Astrocyte (in vitro differentiated cells and primary cell): ENCODE data around the gene CPNE6. TPM values are rescaled to one million over a fixed set of nuclear protein-coding genes. Genes with fewer than 3 reads are reported as not detected.

Source experiments
- DNase-seq: peaks from one replicate; pipeline ENCODE4 v3.0.0-alpha.2; 2010; ENCODE audit warnings: low read depth
- FAIRE-seq: peaks from 2 replicates; lab custom pipeline; 2011; peaks lifted over from hg19 to GRCh38; lab: Jason Lieb, UNC
- H2AFZ ChIP-seq: 2 replicates; pipeline ENCODE4 v1.6.0; 2012; ENCODE audit warnings: low read depth, low read length, inconsistent platforms
- H3K27ac ChIP-seq: 2 replicates; pipeline ENCODE4 v1.5.1; 2011; ENCODE audit warnings: low read depth, low read length, inconsistent platforms
- H3K27me3 ChIP-seq: 2 replicates; pipeline ENCODE4 v1.6.0; 2011; ENCODE audit warnings: low read length, inconsistent platforms; ENCODE audit not compliant: insufficient read depth
- H3K36me3 ChIP-seq: 2 replicates; pipeline ENCODE4 v1.5.1; 2011; ENCODE audit warnings: low read length, inconsistent platforms; ENCODE audit not compliant: insufficient read depth
- H3K4me1 ChIP-seq: 2 replicates; pipeline ENCODE4 v1.5.1; 2011; ENCODE audit warnings: low read length, inconsistent platforms; ENCODE audit not compliant: insufficient read depth
- H3K4me2 ChIP-seq: 2 replicates; pipeline ENCODE4 v1.6.0; 2012; ENCODE audit warnings: low read length, inconsistent platforms
- H3K4me3 ChIP-seq: 2 replicates; pipeline ENCODE4 v1.5.1; 2011; ENCODE audit warnings: low read depth, mild to moderate bottlenecking, low read length, inconsistent platforms; ENCODE audit not compliant: insufficient read depth
- H3K79me2 ChIP-seq: 2 replicates; pipeline ENCODE4 v1.6.0; 2012; ENCODE audit warnings: mild to moderate bottlenecking, low read length, inconsistent platforms; ENCODE audit not compliant: insufficient read depth
- H3K9ac ChIP-seq: 2 replicates; pipeline ENCODE4 v1.6.0; 2012; ENCODE audit warnings: mild to moderate bottlenecking, low read length, inconsistent platforms
- H3K9me3 ChIP-seq: 2 replicates; pipeline ENCODE4 v1.5.1; 2012; ENCODE audit warnings: low read depth, mild to moderate bottlenecking, low read length, inconsistent platforms; ENCODE audit not compliant: insufficient read depth
- H4K20me1 ChIP-seq: 2 replicates; pipeline ENCODE4 v1.6.0; 2012; ENCODE audit warnings: low read length, inconsistent platforms; ENCODE audit not compliant: insufficient read depth
- H3K27ac Mint-ChIP-seq: one replicate; pipeline ENCODE4 v1.8.0; 2021; ENCODE audit warnings: mild to moderate bottlenecking, mixed read lengths; ENCODE audit not compliant: unreplicated experiment
- H3K27me3 Mint-ChIP-seq: one replicate; pipeline ENCODE4 v1.8.0; 2021; ENCODE audit warnings: low read depth, mixed read lengths; ENCODE audit not compliant: unreplicated experiment
- H3K36me3 Mint-ChIP-seq: one replicate; pipeline ENCODE4 v1.8.0; 2021; ENCODE audit warnings: low read depth, mixed read lengths; ENCODE audit not compliant: unreplicated experiment
- H3K4me1 Mint-ChIP-seq: one replicate; pipeline ENCODE4 v1.8.0; 2021; ENCODE audit warnings: low read depth, mixed read lengths; ENCODE audit not compliant: unreplicated experiment
- H3K4me3 Mint-ChIP-seq: one replicate; pipeline ENCODE4 v1.8.0; 2021; ENCODE audit warnings: mild to moderate bottlenecking, moderate library complexity, mixed read lengths; ENCODE audit not compliant: unreplicated experiment
- H3K9me3 Mint-ChIP-seq: one replicate; pipeline ENCODE4 v1.8.0; 2021; ENCODE audit warnings: mild to moderate bottlenecking, mixed read lengths; ENCODE audit not compliant: unreplicated experiment
- CTCF ChIP-seq: IDR thresholded peaks from 2 replicates; pipeline ENCODE4 v1.5.1; 2011; ENCODE audit warnings: low read depth, mild to moderate bottlenecking, inconsistent platforms, low read length, moderate library complexity; ENCODE audit not compliant: insufficient read depth
- EZH2 ChIP-seq: IDR thresholded peaks from 2 replicates; pipeline ENCODE4 v1.6.1; 2012; ENCODE audit warnings: mild to moderate bottlenecking, low read length, inconsistent platforms; ENCODE audit not compliant: insufficient read depth
- total RNA-seq: library from RNA; stranded (reverse); gene quantifications from 2 replicates; pipeline ENCODE4 v1.2.1, GENCODE V29; 2021

Gene CPNE6
- total RNA-seq, 1 donor from 2014 or later: not detected

GRCh38 chr14:24114532-24115421, 43.4 kb downstream of the CPNE6 start, which contains the start of the genes DCAF11 and NRL:
TSS of gene DCAF11 (plus strand) at chr14:24114777. CDS start at chr14:24115595, 818 bp downstream.
TSS of gene NRL (minus strand) at chr14:24114949. CDS start at chr14:24082848, 32,101 bp downstream.
- FAIRE-seq: peak; percentile 37
- TF ChIP-seq EZH2 (no peak), CTCF (no peak)
- H3K36me3 ChIP-seq: peaks cover 17% of the 10 kb centered on the region

GRCh38 chr14:24115422-24116127, 44.2 kb downstream of the CPNE6 start:
- peak overlapping the region; percentile 98 for H3K27ac Mint-ChIP-seq
- FAIRE-seq: no peak
- peak overlapping the region; percentile 97 for H2AFZ ChIP-seq

More at GRCh38 chr14:24114532-24115421, 43.4 kb downstream of the CPNE6 start, which contains the start of the genes DCAF11 and NRL:
- Histone ChIP-seq H4K20me1 (no peaks in the 10 kb centered on the region), H3K27me3 (no peaks in the 10 kb centered on the region), H3K79me2 (peaks cover 7% of the 10 kb centered on the region), H3K27ac (peak within 1 kb of the TSS; percentile 99), H2AFZ (peak within 1 kb of the TSS; percentile 97), H3K4me1 (peaks cover 13% of the 10 kb centered on the region), H3K9ac (peak within 1 kb of the TSS; percentile 93), H3K9me3 (no peaks in the 10 kb centered on the region), H3K4me2 (peak within 1 kb of the TSS; percentile 97), H3K4me3 (peak within 1 kb of the TSS; percentile 88)
- Mint-ChIP-seq H3K27ac (peak within 1 kb of the TSS; percentile 98), H3K4me1 (peaks cover 8% of the 10 kb centered on the region), H3K4me3 (peak within 1 kb of the TSS; percentile 94), H3K36me3 (peaks cover 20% of the 10 kb centered on the region), H3K27me3 (no peaks in the 10 kb centered on the region), H3K9me3 (no peaks in the 10 kb centered on the region)
- peak; percentile 99 for DNase-seq

More at GRCh38 chr14:24115422-24116127, 44.2 kb downstream of the CPNE6 start:
- peaks cover 21% of the 10 kb centered on the region for H3K36me3 Mint-ChIP-seq
- H3K4me1 ChIP-seq: peaks cover 13% of the 10 kb centered on the region
- peaks cover 8% of the 10 kb centered on the region for H3K4me1 Mint-ChIP-seq
- H3K4me3 ChIP-seq: peak overlapping the region; percentile 88
- no peak for TF ChIP-seq CTCF
- no peak for TF ChIP-seq EZH2
- no peaks in the 10 kb centered on the region for H3K27me3 ChIP-seq
- H4K20me1 ChIP-seq: no peaks in the 10 kb centered on the region
- peak overlapping the region; percentile 97 for H3K4me2 ChIP-seq
- H3K27me3 Mint-ChIP-seq: no peaks in the 10 kb centered on the region
- peak overlapping the region; percentile 94 for H3K4me3 Mint-ChIP-seq
- H3K27ac ChIP-seq: peak overlapping the region; percentile 99
- H3K36me3 ChIP-seq: peaks cover 21% of the 10 kb centered on the region
- DNase-seq: no peak
- H3K9me3 ChIP-seq: no peaks in the 10 kb centered on the region
- H3K79me2 ChIP-seq: peaks cover 7% of the 10 kb centered on the region
- no peaks in the 10 kb centered on the region for H3K9me3 Mint-ChIP-seq
- peak overlapping the region; percentile 93 for H3K9ac ChIP-seq
